Measurements from ENCODE around the gene ANO2.

DNA sequence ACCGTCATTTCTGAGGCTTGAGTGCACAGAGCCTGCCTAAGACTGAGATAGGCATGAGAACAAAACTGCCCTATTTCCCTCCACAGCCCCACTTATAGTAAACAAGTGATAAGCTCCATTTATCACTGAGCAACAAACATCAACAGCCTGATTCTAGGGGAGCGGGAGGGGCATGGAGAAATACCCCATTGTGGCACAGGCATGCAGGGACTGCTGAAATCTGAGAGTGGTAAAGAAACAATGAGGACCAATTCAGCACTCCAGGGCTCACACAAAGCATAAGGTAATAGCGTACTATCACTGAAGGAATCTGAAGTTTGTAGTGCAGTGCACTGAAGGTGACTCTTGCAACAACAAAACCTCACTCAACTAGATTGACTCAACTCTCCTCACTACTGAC lies 186.7 kb downstream of the ANO2 start:
- TF ChIP-seq, protein P1, sequence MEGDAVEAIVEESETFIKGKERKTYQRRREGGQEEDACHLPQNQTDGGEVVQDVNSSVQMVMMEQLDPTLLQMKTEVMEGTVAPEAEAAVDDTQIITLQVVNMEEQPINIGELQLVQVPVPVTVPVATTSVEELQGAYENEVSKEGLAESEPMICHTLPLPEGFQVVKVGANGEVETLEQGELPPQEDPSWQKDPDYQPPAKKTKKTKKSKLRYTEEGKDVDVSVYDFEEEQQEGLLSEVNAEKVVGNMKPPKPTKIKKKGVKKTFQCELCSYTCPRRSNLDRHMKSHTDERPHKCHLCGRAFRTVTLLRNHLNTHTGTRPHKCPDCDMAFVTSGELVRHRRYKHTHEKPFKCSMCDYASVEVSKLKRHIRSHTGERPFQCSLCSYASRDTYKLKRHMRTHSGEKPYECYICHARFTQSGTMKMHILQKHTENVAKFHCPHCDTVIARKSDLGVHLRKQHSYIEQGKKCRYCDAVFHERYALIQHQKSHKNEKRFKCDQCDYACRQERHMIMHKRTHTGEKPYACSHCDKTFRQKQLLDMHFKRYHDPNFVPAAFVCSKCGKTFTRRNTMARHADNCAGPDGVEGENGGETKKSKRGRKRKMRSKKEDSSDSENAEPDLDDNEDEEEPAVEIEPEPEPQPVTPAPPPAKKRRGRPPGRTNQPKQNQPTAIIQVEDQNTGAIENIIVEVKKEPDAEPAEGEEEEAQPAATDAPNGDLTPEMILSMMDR (IDR thresholded peaks at IDR 0.05; ENCODE audit: low read depth, low read length): no peak
- no peak for TF ChIP-seq POLR2A (IDR thresholded peaks at IDR 0.05; ENCODE audit: extremely low read depth, insufficient read length)
- TF ChIP-seq, protein P2, sequence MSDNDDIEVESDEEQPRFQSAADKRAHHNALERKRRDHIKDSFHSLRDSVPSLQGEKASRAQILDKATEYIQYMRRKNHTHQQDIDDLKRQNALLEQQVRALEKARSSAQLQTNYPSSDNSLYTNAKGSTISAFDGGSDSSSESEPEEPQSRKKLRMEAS (IDR thresholded peaks at IDR 0.05; ENCODE audit: low read depth, low read length): no peak

All from NB4 (cell line).